Transverse colon (tissue), 4 donors: ENCODE results near the gene HDAC3.

ENCODE experiments used
- EP300 ChIP-seq: sonication (generic); formaldehyde crosslinking; IDR thresholded peaks from one replicate; pipeline ENCODE4 v1.6.1; 2017; ENCODE audit warnings: antibody characterized with exemption, low read depth
- POLR2A ChIP-seq: fragments of 450-650 bp; IDR thresholded peaks from one replicate; pipeline ENCODE4 v1.6.1; 2016; ENCODE audit warnings: antibody characterized with exemption, mild to moderate bottlenecking, moderate library complexity
- POLR2AphosphoS5 ChIP-seq, 3 donors: sonication (generic); formaldehyde crosslinking; IDR thresholded peaks; one replicate each; pipeline ENCODE4 v1.6.1; 2016; ENCODE audit warnings: antibody characterized with exemption in 3 of 3
- TF ChIP-seq, protein P1 (sequence below), 5 experiments: fragments of 200-600 bp in 3 of 5; fragments of 450-650 bp in 2 of 5; sonication (generic) in 3 of 5; IDR thresholded peaks; 1 replicate in 2 of 5; 2 replicates in 3 of 5; pipeline ENCODE4 v1.5.1; 2016 to 2017; ENCODE audit warnings: antibody characterized with exemption in 5 of 5, inconsistent platforms in 3 of 5, mild to moderate bottlenecking in 2 of 5, moderate library complexity in 1 of 5

GRCh38 chr5:141628175-141628788 is 8.4 kb downstream of the HDAC3 start:
- TF ChIP-seq, protein P1, sequence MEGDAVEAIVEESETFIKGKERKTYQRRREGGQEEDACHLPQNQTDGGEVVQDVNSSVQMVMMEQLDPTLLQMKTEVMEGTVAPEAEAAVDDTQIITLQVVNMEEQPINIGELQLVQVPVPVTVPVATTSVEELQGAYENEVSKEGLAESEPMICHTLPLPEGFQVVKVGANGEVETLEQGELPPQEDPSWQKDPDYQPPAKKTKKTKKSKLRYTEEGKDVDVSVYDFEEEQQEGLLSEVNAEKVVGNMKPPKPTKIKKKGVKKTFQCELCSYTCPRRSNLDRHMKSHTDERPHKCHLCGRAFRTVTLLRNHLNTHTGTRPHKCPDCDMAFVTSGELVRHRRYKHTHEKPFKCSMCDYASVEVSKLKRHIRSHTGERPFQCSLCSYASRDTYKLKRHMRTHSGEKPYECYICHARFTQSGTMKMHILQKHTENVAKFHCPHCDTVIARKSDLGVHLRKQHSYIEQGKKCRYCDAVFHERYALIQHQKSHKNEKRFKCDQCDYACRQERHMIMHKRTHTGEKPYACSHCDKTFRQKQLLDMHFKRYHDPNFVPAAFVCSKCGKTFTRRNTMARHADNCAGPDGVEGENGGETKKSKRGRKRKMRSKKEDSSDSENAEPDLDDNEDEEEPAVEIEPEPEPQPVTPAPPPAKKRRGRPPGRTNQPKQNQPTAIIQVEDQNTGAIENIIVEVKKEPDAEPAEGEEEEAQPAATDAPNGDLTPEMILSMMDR (IDR thresholded peaks at IDR 0.05) = no peak
- no peak for TF ChIP-seq POLR2A
- no peak for TF ChIP-seq EP300
- TF ChIP-seq POLR2AphosphoS5 (IDR thresholded peaks at IDR 0.05) = no peak
